IPS-20b (cell line): Measurements from ENCODE around the gene NAXD.
"Not testable (repeated sequence)": the region's sequence is repeated elsewhere in the genome, so short reads cannot be mapped to it uniquely, and the experiment has no call there.

Experiments used
- H3K27ac ChIP-seq: one replicate; pipeline ENCODE4 v1.5.1; 2013; ENCODE audit warnings: low read length
- H3K27me3 ChIP-seq: 2 replicates; pipeline ENCODE4 v1.6.1; 2013; ENCODE audit warnings: mild to moderate bottlenecking, low read length, inconsistent platforms; ENCODE audit not compliant: insufficient read depth
- H3K36me3 ChIP-seq: 2 replicates; pipeline ENCODE4 v1.6.1; 2013; ENCODE audit warnings: low read depth, mild to moderate bottlenecking, inconsistent platforms, low read length, moderate library complexity; ENCODE audit not compliant: insufficient read depth
- H3K4me1 ChIP-seq: 2 replicates; pipeline ENCODE4 v1.6.1; 2013; ENCODE audit warnings: mild to moderate bottlenecking, control low read depth, inconsistent platforms, low read length, moderate library complexity; ENCODE audit not compliant: insufficient read depth
- H3K4me3 ChIP-seq: 2 replicates; pipeline ENCODE4 v1.5.1; 2013; ENCODE audit warnings: mild to moderate bottlenecking, low read length, inconsistent platforms
- H3K9ac ChIP-seq: 2 replicates; pipeline ENCODE4 v1.6.1; 2013; ENCODE audit warnings: low read depth, mild to moderate bottlenecking, inconsistent platforms, low read length, moderate library complexity
- H3K9me3 ChIP-seq: 2 replicates; pipeline ENCODE4 v1.6.1; 2013; ENCODE audit warnings: mild to moderate bottlenecking, low read depth, low read length, inconsistent platforms; ENCODE audit not compliant: insufficient read depth

Gene NAXD

DNA sequence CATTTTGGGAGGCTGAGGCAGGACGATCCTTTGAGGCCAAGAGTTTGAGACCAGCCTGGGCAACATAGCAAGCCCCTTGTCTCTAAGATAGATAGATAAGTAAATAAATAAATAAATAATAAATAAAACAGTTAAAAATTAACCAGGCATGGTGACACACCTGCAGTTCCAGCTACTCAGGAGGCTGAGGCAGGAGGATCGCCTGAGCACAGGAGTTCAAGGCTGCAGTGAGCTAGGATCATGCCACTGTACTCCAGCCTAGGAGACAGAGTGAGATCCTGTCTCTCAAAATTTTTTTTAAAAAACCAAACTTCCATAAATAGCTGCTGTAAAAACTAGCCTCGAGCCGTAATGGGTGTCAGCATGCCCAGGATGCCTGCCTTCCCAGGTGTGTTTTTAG, 14.4 kb upstream of the NAXD start:
- Histone ChIP-seq H3K4me3 (no peak overlapping the region), H3K27me3 (no peaks in the 10 kb centered on the region), H3K4me1 (no peaks in the 10 kb centered on the region), H3K27ac (no peak overlapping the region), H3K36me3 (no peaks in the 10 kb centered on the region), H3K9me3 (no peaks in the 10 kb centered on the region), H3K9ac (no peak overlapping the region)

DNA sequence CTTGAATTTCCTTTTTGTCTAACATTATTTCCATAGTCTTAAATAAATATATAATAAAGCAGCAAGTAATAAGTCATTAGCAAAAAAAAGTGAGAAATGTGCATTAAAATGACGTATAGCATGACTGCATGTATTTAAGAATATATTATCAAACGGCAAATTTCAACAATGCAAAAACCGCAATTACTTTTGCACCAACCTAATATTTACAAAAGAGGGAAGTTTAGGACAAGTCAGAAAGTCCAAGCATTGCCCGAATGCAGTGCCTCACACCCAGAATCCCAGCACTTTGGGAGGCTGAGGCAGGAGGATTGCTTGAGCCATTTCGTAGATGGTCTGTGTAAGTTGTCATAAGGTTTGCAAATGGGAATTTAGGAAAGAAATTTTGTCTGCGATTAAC, 10.2 kb upstream of the NAXD start:
- Histone ChIP-seq H3K36me3 (no peaks in the 10 kb centered on the region), H3K9me3 (no peaks in the 10 kb centered on the region; the same call in 1 of the 2 replicates), H3K9ac (no peak overlapping the region), H3K27me3 (no peaks in the 10 kb centered on the region), H3K27ac (no peak overlapping the region), H3K4me1 (peaks cover 1% of the 10 kb centered on the region; the same call in 1 of the 2 replicates), H3K4me3 (no peak overlapping the region)

DNA sequence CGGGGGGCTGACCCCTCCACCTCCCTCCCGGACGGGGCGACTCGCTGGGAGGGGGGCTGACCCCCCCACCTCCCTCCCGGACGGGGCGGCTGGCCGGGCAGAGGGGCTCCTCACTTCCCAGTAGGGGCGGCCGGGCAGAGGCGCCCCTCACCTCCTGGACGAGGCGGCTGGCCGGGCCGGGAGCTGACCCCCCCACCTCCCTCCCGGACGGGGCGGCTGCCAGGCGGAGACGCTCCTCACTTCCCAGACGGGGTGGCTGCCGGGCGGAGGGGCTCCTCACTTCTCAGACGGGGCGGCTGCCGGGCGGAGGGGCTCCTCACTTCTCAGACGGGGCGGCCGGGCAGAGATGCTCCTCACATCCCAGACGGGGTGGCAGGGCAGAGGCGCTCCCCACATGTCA, 9.1 kb upstream of the NAXD start:
- not testable (repeated sequence) for H3K27ac ChIP-seq, H3K27me3 ChIP-seq, H3K4me1 ChIP-seq, H3K9ac ChIP-seq, H3K9me3 ChIP-seq, H3K36me3 ChIP-seq, H3K4me3 ChIP-seq

DNA sequence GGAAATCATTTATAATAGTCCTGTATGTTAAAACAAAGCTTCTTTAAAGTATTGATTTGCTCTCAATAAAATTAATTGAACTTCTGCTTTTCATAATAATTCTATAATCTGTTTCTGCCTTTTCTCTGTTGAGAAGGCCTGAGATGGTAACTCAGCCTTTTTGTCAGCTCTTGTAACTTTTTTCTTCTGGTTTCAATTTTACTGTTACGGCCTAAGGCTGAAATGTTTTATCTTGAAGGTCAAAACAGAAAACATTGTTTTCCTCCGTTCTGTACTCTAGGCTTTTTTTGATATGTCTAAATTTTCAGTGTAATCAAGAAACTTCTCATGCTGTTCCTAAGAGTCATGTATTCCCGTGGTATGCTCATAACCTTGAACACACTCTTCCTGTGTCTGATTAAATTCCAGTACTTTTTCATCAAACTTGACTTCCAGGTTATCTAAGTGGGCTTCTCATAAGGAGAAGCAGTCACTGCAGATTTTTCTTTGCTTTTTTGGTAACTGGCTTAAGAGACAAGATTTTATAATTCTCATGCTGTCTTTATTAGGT, 7.6 kb upstream of the NAXD start:
- Histone ChIP-seq H3K4me1 (peaks cover 9% of the 10 kb centered on the region; the same call in 1 of the 2 replicates), H3K4me3 (no peak overlapping the region), H3K27me3 (peaks cover 6% of the 10 kb centered on the region; the same call in 1 of the 2 replicates), H3K9ac (no peak overlapping the region), H3K36me3 (no peaks in the 10 kb centered on the region), H3K9me3 (no peaks in the 10 kb centered on the region; the same call in 1 of the 2 replicates), H3K27ac (no peak overlapping the region)

DNA sequence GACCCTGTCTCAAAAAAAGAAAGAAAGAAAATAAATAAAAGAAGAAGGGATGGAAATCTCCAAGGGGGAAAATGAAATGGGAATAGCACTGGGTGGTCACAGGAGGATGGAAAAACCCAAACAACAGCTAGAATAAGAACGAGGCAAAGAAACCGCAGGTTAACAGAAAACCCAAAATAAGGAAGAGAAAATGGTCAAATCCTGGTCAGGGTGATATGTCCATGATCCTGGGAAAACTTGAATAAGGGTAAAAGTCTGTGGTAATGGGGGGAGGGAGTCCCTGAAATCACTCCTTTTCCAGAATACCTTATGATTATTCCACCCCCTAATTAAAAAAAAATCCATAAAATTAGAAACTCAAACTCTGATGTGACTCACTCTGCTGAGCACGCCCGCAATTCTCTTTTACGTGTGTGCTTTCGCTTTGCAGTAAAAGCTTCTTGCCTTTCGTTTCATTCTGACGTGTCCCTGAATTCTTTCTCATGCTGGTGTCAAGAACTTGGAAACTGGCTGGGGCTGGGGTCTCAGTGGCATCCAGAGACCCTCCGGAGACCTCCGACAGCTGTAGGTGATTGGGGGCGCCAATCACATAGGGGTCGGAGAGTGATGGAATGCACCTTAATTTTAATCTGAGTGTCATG, 4.3 kb upstream of the NAXD start:
- no peaks in the 10 kb centered on the region for H3K36me3 ChIP-seq
- peaks cover 9% of the 10 kb centered on the region; the same call in 1 of the 2 replicates for H3K4me1 ChIP-seq
- no peaks in the 10 kb centered on the region; the same call in 1 of the 2 replicates for H3K9me3 ChIP-seq
- peaks cover 6% of the 10 kb centered on the region; the same call in 1 of the 2 replicates for H3K27me3 ChIP-seq
- H3K27ac ChIP-seq = no peak overlapping the region
- H3K4me3 ChIP-seq = no peak overlapping the region
- no peak overlapping the region for H3K9ac ChIP-seq

DNA sequence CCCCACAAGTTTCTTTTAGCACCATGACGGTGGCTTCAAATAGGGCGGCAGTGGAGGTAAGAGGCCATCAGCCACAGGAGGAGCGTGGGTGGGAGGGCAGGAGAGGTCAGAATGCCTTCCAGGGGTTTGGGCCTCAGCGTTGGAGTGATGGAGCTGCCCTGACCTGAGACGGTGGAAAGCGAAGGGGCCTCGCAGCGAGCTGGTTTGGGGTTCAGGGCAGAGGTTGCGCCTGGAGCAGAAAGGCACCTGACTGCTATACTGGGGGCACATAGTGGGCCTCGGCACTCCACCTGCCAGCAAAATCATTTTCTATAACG, 382 bp upstream of the NAXD start:
- Histone ChIP-seq H3K36me3 (no peaks in the 10 kb centered on the region), H3K4me3 (peak overlapping the region; percentile 83), H3K27ac (no peak overlapping the region), H3K27me3 (peaks cover 6% of the 10 kb centered on the region; the same call in 1 of the 2 replicates), H3K9me3 (no peaks in the 10 kb centered on the region), H3K4me1 (peaks cover 24% of the 10 kb centered on the region), H3K9ac (peak overlapping the region; percentile 74; the same call in 1 of the 2 replicates)

DNA sequence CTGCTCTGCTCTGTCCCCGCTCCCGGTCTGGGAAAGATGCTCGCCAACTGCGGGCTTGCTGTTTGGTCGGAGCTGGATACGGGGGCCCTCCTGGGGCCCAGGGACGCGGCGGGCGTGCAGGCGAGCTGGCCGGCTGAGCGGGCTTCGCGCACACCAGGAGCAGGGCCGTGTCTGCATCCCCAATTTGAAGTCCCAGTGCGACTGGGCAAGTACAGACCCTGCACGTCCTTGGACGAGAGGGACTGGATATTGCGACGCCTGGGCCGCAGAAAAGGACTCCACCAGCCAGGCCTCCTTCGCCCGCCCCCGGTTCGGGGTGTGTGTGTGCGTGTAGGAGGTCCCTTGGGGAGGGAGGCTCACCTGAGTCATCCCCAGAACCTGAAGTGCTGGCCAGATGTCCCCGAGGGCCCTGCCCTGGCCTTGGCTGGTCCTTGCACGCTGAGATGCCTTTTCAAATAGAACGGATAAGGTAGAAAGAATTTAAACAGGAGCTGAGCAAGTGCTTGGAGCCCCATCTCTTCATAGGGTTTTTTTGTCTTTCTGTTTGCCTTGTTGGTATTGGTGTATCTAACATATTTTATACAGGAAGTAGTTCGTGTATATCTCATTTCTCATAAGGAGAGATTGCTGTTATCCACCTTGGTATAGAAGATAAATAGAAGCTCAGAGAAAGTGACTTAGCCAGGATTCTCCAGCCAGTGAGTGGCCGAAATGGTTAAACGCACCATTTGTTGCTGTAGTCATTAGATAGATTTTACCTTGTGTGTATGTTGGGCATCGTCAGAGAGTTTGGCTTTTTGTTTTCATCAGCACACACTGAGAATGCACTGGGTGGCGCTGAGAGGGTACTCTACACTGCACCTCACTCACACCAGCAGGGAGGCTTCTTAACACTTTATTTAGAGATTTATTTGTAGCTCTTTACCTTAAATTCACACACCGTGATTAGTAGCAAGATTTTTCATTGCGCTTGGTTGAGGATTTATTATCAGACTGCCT, 1.1 kb downstream of the NAXD start:
- H3K36me3 ChIP-seq = no peaks in the 10 kb centered on the region
- no peak overlapping the region for H3K27ac ChIP-seq
- peaks cover 16% of the 10 kb centered on the region for H3K4me1 ChIP-seq
- H3K9me3 ChIP-seq = no peaks in the 10 kb centered on the region
- H3K4me3 ChIP-seq = peak overlapping the region; percentile 83
- peaks cover 4% of the 10 kb centered on the region; the same call in 1 of the 2 replicates for H3K27me3 ChIP-seq
- peak overlapping the region; percentile 74; the same call in 1 of the 2 replicates for H3K9ac ChIP-seq

DNA sequence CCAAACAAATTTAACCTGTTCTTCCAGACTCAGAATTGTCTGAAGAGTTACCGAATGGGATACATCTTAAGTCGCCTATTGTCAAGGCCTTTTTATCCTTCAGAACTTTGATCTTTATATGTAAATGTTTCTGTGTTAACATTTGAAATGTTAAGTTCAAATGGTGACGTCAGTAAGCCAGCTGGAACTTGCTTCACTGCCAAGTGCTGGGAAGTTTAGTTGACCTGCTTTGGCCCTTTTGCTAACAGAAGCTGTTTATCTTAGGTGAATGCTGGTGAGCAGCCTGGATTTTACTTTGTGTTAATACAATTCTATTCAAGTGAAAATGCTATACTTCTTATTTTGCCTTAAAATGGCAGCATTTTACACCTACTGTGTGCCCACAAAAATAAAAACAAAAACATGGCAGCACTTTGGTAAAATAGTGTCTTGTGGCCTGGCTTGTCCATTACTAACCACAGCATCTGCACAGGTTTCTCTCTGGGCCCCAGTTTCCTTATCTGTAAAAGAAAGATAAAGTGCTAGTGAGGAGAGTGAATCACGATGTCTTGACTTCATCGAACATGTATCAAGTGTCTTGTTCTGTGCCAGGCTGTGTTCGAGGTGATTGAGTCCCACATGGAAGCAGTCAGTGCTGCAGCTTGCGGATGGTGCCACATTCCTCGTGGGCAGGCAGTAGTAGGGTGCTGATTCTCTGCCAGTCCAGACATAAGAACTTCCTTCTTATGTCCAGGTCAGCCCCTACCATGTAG, 2.2 kb downstream of the NAXD start:
- peaks cover 5% of the 10 kb centered on the region for H3K36me3 ChIP-seq
- peak overlapping the region; percentile 83 for H3K4me3 ChIP-seq
- H3K27me3 ChIP-seq = no peaks in the 10 kb centered on the region; the same call in 1 of the 2 replicates
- 0 out of 2 replicates have a peak overlapping the region, but pooled peaks have one; percentile 5 for H3K9ac ChIP-seq
- no peaks in the 10 kb centered on the region for H3K9me3 ChIP-seq
- peaks cover 16% of the 10 kb centered on the region; the same call in 1 of the 2 replicates for H3K4me1 ChIP-seq
- no peak overlapping the region for H3K27ac ChIP-seq

DNA sequence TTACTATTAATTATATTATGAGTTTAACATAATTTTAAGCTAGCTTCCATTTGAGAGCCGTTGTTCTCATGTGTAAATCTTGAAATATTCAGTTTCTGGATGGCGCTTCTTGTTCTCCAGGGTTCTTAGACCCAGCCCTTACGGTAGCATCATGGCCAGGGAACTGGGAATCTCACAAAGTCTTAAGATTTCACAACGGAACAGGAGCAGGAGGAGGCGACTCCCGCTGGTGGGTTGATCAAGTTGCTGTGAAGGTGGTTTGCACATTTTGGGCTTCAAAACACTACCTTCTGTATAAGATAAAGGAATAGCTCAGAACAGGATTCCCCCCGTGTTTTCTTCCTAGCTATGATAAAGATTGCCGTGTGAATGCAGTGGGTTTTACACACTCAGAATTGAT, 2.8 kb downstream of the NAXD start:
- H3K4me3 ChIP-seq = no peak overlapping the region
- no peak overlapping the region for H3K9ac ChIP-seq
- peaks cover 12% of the 10 kb centered on the region for H3K36me3 ChIP-seq
- peaks cover 16% of the 10 kb centered on the region; the same call in 1 of the 2 replicates for H3K4me1 ChIP-seq
- no peaks in the 10 kb centered on the region for H3K9me3 ChIP-seq
- H3K27ac ChIP-seq = no peak overlapping the region
- H3K27me3 ChIP-seq = no peaks in the 10 kb centered on the region; the same call in 1 of the 2 replicates

DNA sequence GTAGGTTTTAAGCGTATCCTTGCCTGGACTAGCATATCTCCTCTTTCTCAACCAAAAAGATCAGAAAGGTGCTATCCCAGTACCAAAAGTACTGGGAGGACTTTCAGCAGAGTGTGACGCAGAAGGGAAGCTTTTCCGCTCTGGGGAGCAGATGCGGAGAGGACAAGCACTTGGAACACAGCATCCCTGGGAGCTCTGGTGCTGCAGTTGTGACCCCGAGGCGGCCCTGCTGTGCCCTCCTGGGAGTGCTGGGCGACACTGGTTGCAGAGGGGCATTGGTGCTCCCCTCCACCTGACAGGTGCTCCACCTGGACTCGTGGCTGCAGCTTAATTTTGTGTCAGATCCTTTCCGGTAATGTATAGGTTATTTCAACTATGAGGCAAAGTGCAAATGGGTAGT, 3.4 kb downstream of the NAXD start:
- Histone ChIP-seq H3K27me3 (no peaks in the 10 kb centered on the region; the same call in 1 of the 2 replicates), H3K9me3 (no peaks in the 10 kb centered on the region), H3K4me3 (no peak overlapping the region), H3K4me1 (peaks cover 16% of the 10 kb centered on the region; the same call in 1 of the 2 replicates), H3K36me3 (peaks cover 16% of the 10 kb centered on the region), H3K9ac (no peak overlapping the region), H3K27ac (no peak overlapping the region)

DNA sequence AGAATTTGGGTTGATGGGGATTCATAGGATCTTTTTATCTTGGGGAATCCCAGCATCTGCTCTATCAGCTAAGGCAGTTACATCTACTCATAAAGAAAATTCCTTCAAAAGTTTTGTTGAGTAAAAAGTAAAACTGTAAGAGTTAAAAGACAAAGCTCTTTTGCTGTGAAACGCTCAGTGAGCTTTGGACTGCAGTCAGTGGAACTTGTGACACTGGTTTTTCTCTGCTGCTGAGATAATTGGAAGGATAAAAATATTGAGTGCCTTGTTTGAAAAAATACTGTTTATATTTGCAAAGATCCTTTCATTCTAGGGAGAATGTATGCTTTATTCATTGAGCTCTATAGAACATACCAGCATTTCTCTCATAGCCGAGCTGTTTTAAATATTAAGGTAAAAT, 5.3 kb downstream of the NAXD start:
- no peaks in the 10 kb centered on the region for H3K9me3 ChIP-seq

More for the DNA sequence above, 5.3 kb downstream of the NAXD start:
- Histone ChIP-seq H3K36me3 (peaks cover 25% of the 10 kb centered on the region), H3K4me3 (no peak overlapping the region), H3K27ac (no peak overlapping the region), H3K9ac (no peak overlapping the region), H3K4me1 (peaks cover 16% of the 10 kb centered on the region; the same call in 1 of the 2 replicates), H3K27me3 (no peaks in the 10 kb centered on the region; the same call in 1 of the 2 replicates)
